Hepatocyte (in vitro differentiated cells): ENCODE results near the gene FN1.
"Not testable (repeated sequence)": the region's sequence is repeated elsewhere in the genome, so short reads cannot be mapped to it uniquely, and the experiment has no call there.

ENCODE experiments used
- EZH2 ChIP-seq: fragments of 200-600 bp; sonication (generic); IDR thresholded peaks from 2 replicates; pipeline ENCODE4 v1.6.1; 2016; ENCODE audit warnings: antibody characterized with exemption, mild to moderate bottlenecking, borderline replicate concordance
- TF ChIP-seq, protein P1 (sequence below): fragments of 200-600 bp; sonication (generic); IDR thresholded peaks from 2 replicates; pipeline ENCODE4 v1.5.1; 2016; ENCODE audit warnings: antibody characterized with exemption, mild to moderate bottlenecking; ENCODE audit not compliant: poor library complexity

DNA sequence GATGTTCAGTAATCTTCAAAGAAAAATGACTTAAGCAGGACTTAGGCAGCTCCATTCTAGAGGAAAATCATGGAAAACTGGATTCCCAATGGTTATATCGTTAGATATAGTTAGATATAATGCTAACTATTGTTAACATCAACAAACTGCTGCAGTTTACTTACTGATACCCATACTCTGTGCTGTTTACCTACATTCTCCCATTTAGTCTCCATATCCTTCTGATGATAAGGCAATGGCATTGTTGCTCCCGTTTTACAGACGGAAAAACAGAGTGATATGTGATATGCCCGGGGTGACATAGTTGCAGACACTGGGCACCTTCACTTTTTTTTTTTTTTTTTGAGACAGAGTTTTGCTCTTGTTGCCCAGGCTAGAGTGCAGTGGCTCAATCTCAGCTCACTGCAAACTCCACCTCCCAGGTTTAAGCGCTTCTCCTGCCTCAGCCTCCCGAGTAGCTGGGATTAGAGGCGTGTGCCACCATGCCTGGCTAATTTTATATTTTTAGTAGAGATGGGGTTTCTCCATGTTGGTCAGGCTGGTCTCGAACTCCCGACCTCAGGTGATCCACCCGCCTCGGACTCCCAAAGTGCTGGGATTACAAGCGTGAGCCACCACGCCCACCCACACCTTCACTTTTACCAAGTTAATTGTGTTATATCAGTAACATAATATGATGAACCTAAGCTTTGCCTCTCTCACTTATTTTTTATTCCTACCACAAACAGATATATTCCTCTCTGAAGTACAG, 25.5 kb downstream of the FN1 start:
- TF ChIP-seq, protein P1, sequence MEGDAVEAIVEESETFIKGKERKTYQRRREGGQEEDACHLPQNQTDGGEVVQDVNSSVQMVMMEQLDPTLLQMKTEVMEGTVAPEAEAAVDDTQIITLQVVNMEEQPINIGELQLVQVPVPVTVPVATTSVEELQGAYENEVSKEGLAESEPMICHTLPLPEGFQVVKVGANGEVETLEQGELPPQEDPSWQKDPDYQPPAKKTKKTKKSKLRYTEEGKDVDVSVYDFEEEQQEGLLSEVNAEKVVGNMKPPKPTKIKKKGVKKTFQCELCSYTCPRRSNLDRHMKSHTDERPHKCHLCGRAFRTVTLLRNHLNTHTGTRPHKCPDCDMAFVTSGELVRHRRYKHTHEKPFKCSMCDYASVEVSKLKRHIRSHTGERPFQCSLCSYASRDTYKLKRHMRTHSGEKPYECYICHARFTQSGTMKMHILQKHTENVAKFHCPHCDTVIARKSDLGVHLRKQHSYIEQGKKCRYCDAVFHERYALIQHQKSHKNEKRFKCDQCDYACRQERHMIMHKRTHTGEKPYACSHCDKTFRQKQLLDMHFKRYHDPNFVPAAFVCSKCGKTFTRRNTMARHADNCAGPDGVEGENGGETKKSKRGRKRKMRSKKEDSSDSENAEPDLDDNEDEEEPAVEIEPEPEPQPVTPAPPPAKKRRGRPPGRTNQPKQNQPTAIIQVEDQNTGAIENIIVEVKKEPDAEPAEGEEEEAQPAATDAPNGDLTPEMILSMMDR = not testable (repeated sequence)
- TF ChIP-seq EZH2 = not testable (repeated sequence)
